Measurements from ENCODE around the gene PSMB2.

- TF ChIP-seq, protein P1, sequence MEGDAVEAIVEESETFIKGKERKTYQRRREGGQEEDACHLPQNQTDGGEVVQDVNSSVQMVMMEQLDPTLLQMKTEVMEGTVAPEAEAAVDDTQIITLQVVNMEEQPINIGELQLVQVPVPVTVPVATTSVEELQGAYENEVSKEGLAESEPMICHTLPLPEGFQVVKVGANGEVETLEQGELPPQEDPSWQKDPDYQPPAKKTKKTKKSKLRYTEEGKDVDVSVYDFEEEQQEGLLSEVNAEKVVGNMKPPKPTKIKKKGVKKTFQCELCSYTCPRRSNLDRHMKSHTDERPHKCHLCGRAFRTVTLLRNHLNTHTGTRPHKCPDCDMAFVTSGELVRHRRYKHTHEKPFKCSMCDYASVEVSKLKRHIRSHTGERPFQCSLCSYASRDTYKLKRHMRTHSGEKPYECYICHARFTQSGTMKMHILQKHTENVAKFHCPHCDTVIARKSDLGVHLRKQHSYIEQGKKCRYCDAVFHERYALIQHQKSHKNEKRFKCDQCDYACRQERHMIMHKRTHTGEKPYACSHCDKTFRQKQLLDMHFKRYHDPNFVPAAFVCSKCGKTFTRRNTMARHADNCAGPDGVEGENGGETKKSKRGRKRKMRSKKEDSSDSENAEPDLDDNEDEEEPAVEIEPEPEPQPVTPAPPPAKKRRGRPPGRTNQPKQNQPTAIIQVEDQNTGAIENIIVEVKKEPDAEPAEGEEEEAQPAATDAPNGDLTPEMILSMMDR (IDR thresholded peaks at IDR 0.05), result no peak
- TF ChIP-seq POLR2AphosphoS5 (IDR thresholded peaks at IDR 0.05) (no peak), POLR2A (IDR thresholded peaks at IDR 0.05) (no peak)
Measured at GRCh38 chr1:35605071-35605866, 36.1 kb downstream of the PSMB2 start.

All from sigmoid colon (tissue), 4 donors.